PC-9 (cell line): ENCODE data around the gene INTS3. TPM values are rescaled to one million over a fixed set of nuclear protein-coding genes. Genes with fewer than 3 reads are reported as not detected.

Experiments used
- BruUV-seq: library from RNA; stranded (reverse); fragments of 400-500 nt; replicated peaks from 2 replicates; lab custom pipeline; 2021; lab: Mats Ljungman, UMichigan
- CTCF ChIA-PET: fragments of 300-600 bp; sonication (Branson Sonifier 250); formaldehyde crosslinking; loops from one replicate; lab custom pipeline; 2022; ENCODE audit warnings: antibody characterized with exemption; lab: Charles Lee
- POLR2A ChIA-PET: fragments of 300-600 bp; sonication (Branson Sonifier 250); formaldehyde crosslinking; loops from one replicate; lab custom pipeline; 2022; ENCODE audit warnings: antibody characterized with exemption; ENCODE audit not compliant: unreplicated experiment; lab: Charles Lee
- DNase-seq, 2 experiments: peaks; one replicate each; pipeline versions ENCODE4 v3.0.0 to v3.0.0-alpha.2; 2015 to 2022; ENCODE audit warnings: mixed read lengths in 1 of 2
- H2AFZ ChIP-seq: fragments of 200-600 bp; sonication (generic); 2 replicates; pipeline ENCODE4 v1.8.1; 2017; ENCODE audit warnings: antibody characterized with exemption
- H3F3A ChIP-seq: fragments of 200-600 bp; sonication (generic); 2 replicates; pipeline ENCODE4 v1.8.1; 2017; ENCODE audit warnings: antibody characterized with exemption, mild to moderate bottlenecking, low read depth; ENCODE audit not compliant: insufficient read depth
- H3K27ac ChIP-seq: fragments of 200-600 bp; sonication (generic); 2 replicates; pipeline ENCODE4 v1.6.1; 2016; ENCODE audit warnings: mixed run types
- H3K27me3 ChIP-seq: fragments of 200-600 bp; sonication (generic); 2 replicates; pipeline ENCODE4 v1.6.1; 2016; ENCODE audit warnings: low read depth, mixed run types; ENCODE audit not compliant: insufficient read depth
- H3K36me3 ChIP-seq: fragments of 200-600 bp; sonication (generic); 2 replicates; pipeline ENCODE4 v1.6.1; 2016; ENCODE audit warnings: low read depth, mixed run types
- H3K4me1 ChIP-seq: fragments of 200-600 bp; sonication (generic); replicated peaks from 2 replicates; pipeline ENCODE4 v1.6.1; 2016; ENCODE audit warnings: mixed run types; ENCODE audit not compliant: insufficient read depth
- H3K4me2 ChIP-seq: fragments of 200-600 bp; sonication (generic); 2 replicates; pipeline ENCODE4 v1.6.1; 2017; ENCODE audit warnings: mixed run types
- H3K4me3 ChIP-seq: fragments of 200-600 bp; sonication (generic); 2 replicates; pipeline ENCODE4 v1.6.1; 2016; ENCODE audit warnings: mixed run types
- H3K79me2 ChIP-seq: fragments of 200-600 bp; sonication (generic); 2 replicates; pipeline ENCODE4 v1.6.1; 2017; ENCODE audit warnings: low read depth, mixed run types
- H3K9me2 ChIP-seq: fragments of 200-600 bp; sonication (generic); 2 replicates; pipeline ENCODE4 v1.8.1; 2017; ENCODE audit warnings: mild to moderate bottlenecking; ENCODE audit not compliant: insufficient read depth
- H3K9me3 ChIP-seq: fragments of 200-600 bp; sonication (generic); 2 replicates; pipeline ENCODE4 v1.8.1; 2016; ENCODE audit warnings: low read depth; ENCODE audit not compliant: insufficient read depth
- H4K20me1 ChIP-seq: fragments of 200-600 bp; sonication (generic); 2 replicates; pipeline ENCODE4 v1.8.1; 2017; ENCODE audit not compliant: insufficient read depth
- CTCF ChIP-seq: fragments of 200-600 bp; sonication (generic); conservative IDR thresholded peaks from 2 replicates; pipeline ENCODE4 v1.6.1; 2017; ENCODE audit warnings: mixed run types, antibody characterized with exemption, mild to moderate bottlenecking, moderate library complexity
- EZH2 ChIP-seq: fragments of 200-600 bp; sonication (generic); IDR thresholded peaks from 2 replicates; pipeline ENCODE4 v1.8.0; 2017; ENCODE audit warnings: antibody characterized with exemption, low read depth
- intact Hi-C: fragments of 100-400 bp; cut with micrococcal nuclease; formaldehyde crosslinking; loops from one replicate; pipeline ENCODE4 v1.10.0; 2022; ENCODE audit not compliant: unreplicated experiment
- total RNA-seq: library from RNA; stranded (reverse); gene quantifications from 2 replicates; pipeline ENCODE4 v1.2.3, GENCODE V29; 2021

INTS3 gene
- total RNA-seq, 1 experiment from 2014 or later: 91.7 TPM

GRCh38 chr1:153735090-153735420 is 7.2 kb downstream of the INTS3 start:
- POLR2A ChIA-PET: no interaction called here
- DNase-seq: no peak
- intact Hi-C loops: no loop called here
- Histone ChIP-seq H3F3A (peaks cover 24% of the 10 kb centered on the region; the same call in 1 of the 2 replicates), H3K9me2 (no peaks in the 10 kb centered on the region), H3K27ac (no peak overlapping the region), H3K27me3 (no peaks in the 10 kb centered on the region), H3K4me3 (no peak overlapping the region), H3K9me3 (no peaks in the 10 kb centered on the region), H3K4me2 (no peak overlapping the region), H2AFZ (no peak overlapping the region), H3K4me1 (peaks cover 2% of the 10 kb centered on the region; the same call in 1 of the 2 replicates), H3K79me2 (peaks cover 30% of the 10 kb centered on the region), H4K20me1 (no peaks in the 10 kb centered on the region), H3K36me3 (0 out of 2 replicates have a peak, but pooled peaks cover 5% of the 10 kb centered on the region)
- no TSS peak for BruUV-seq
- CTCF ChIA-PET: no interaction called here
- no peak for TF ChIP-seq EZH2
- no peak for TF ChIP-seq CTCF

- CTCF ChIA-PET: no interaction called here
- H3K79me2 ChIP-seq: no peaks in the 10 kb centered on the region
These were observed 14.1 kb downstream of the INTS3 start for GRCh38 chr1:153741986-153742385.

GRCh38 chr1:153742411-153743142 is 14.7 kb downstream of the INTS3 start:
- H3K36me3 ChIP-seq: peaks cover 36% of the 10 kb centered on the region
- no TSS peak for BruUV-seq
- H3K27me3 ChIP-seq: no peaks in the 10 kb centered on the region
- TF ChIP-seq EZH2 (no peak), CTCF (no peak)
- H3K4me3 ChIP-seq: no peak overlapping the region
- H3K9me3 ChIP-seq: no peaks in the 10 kb centered on the region
- no peaks in the 10 kb centered on the region for H3K9me2 ChIP-seq
- H2AFZ ChIP-seq: no peak overlapping the region
- no peak overlapping the region for H3K27ac ChIP-seq
- H3K4me1 ChIP-seq: no peaks in the 10 kb centered on the region
- intact Hi-C loops: no loop called here
- POLR2A ChIA-PET: no interaction called here
- CTCF ChIA-PET: no interaction called here
- no peaks in the 10 kb centered on the region for H4K20me1 ChIP-seq
- H3K79me2 ChIP-seq: no peaks in the 10 kb centered on the region
- no peaks in the 10 kb centered on the region; the same call in 1 of the 2 replicates for H3F3A ChIP-seq
- H3K4me2 ChIP-seq: no peak overlapping the region
- no peak for DNase-seq

More at GRCh38 chr1:153741986-153742385, 14.1 kb downstream of the INTS3 start:
- BruUV-seq: no TSS peak
- Histone ChIP-seq H3F3A (no peaks in the 10 kb centered on the region; the same call in 1 of the 2 replicates), H2AFZ (no peak overlapping the region), H3K27me3 (no peaks in the 10 kb centered on the region), H3K4me2 (no peak overlapping the region), H3K27ac (no peak overlapping the region), H4K20me1 (no peaks in the 10 kb centered on the region), H3K4me3 (no peak overlapping the region), H3K9me2 (no peaks in the 10 kb centered on the region), H3K9me3 (no peaks in the 10 kb centered on the region), H3K4me1 (no peaks in the 10 kb centered on the region), H3K36me3 (peaks cover 32% of the 10 kb centered on the region)
- POLR2A ChIA-PET: no interaction called here
- TF ChIP-seq EZH2: no peak
- TF ChIP-seq CTCF: no peak
- intact Hi-C loops: no loop called here
- DNase-seq: no peak
